ENCODE results near the gene MGMT.

MGMT gene

DNA sequence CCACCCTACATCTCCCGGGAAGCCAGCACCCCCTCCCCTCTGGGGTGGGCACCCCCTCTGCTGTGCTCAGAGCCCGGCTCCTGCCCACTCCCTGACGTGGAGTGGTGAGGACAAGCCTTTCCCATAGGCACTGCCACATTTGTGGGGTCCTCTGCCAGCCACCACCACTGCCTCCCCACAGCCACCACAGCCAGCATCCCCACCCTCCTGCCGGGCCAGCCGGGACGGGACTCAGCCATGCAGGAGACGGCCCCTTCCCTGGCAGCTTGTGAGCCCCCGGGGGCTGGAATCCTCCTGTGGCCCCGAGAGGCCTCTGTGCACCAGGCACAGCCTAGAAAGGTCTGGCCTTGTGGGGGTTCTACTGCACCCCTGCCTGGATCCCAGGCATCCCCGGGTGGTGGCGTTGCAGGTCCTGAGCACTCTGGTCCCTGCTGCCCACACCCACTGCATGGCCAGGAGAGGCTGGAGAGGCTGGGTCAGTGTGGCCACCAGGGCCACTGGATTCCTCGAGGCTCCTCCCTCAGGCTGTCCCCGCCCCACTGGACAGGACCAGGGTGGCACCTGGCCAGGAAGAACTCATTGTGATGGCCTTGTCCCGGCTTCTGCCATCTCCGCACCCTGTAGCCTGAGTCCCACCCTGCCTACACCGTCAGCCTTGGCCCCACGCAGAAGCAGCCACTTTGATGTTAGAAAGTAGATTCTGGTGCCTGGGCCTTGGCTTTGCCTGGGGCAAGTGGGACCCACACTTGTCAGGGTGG lies 349.0 kb downstream of the MGMT start:
- no peak for DNase-seq

GRCh38 chr10:129816656-129817045 lies 349.6 kb downstream of the MGMT start:
- no peak for DNase-seq
